Suprapubic skin (tissue), 4 donors: ENCODE measurements around the gene DDR1. TPM values are rescaled to one million over a fixed set of nuclear protein-coding genes. Genes with fewer than 3 reads are reported as not detected.

ENCODE experiments used
- DNase-seq, 2 donors: peaks; one replicate each; pipeline ENCODE4 v3.0.0-alpha.2; 2019; ENCODE audit warnings: low spot score in 2 of 2
- H3K27ac ChIP-seq: fragments of 200-600 bp; sonication (generic); one replicate; pipeline ENCODE4 v1.5.1; 2019
- H3K27me3 ChIP-seq: fragments of 200-600 bp; sonication (generic); one replicate; pipeline ENCODE4 v1.5.1; 2019
- H3K36me3 ChIP-seq: fragments of 200-600 bp; sonication (generic); one replicate; pipeline ENCODE4 v1.5.1; 2019
- H3K4me1 ChIP-seq: fragments of 200-600 bp; sonication (generic); one replicate; pipeline ENCODE4 v1.5.1; 2019
- H3K4me3 ChIP-seq: fragments of 200-600 bp; sonication (generic); one replicate; pipeline ENCODE4 v1.5.1; 2019; ENCODE audit warnings: mild to moderate bottlenecking
- H3K9me3 ChIP-seq: fragments of 200-600 bp; sonication (generic); one replicate; pipeline ENCODE4 v1.5.1; 2019
- CTCF ChIP-seq, 2 donors: fragments of 200-600 bp in 1 of 2; fragments of 450-650 bp in 1 of 2; sonication (generic) in 1 of 2; IDR thresholded peaks; one replicate each; pipeline ENCODE4 v1.5.1; 2016 to 2019; ENCODE audit warnings: antibody characterized with exemption in 2 of 2, mild to moderate bottlenecking in 1 of 2, moderate library complexity in 1 of 2
- EP300 ChIP-seq: sonication (generic); formaldehyde crosslinking; IDR thresholded peaks from one replicate; pipeline ENCODE4 v1.6.1; 2017; ENCODE audit warnings: antibody characterized with exemption
- POLR2A ChIP-seq, 2 donors: fragments of 450-650 bp; IDR thresholded peaks; one replicate each; pipeline ENCODE4 v1.6.1; 2017; ENCODE audit warnings: antibody characterized with exemption in 2 of 2, mild to moderate bottlenecking in 2 of 2, moderate library complexity in 2 of 2
- POLR2AphosphoS5 ChIP-seq, 3 donors: sonication (generic); formaldehyde crosslinking; IDR thresholded peaks; one replicate each; pipeline ENCODE4 v1.6.1; 2017; ENCODE audit warnings: antibody characterized with exemption in 3 of 3
- WGBS: methylation state at CpG from one replicate; pipeline ENCODE4 v1.1.5; 2018; 5-methylcytosine and 5-hydroxymethylcytosine counted together
- total RNA-seq, 4 donors: library from RNA; depleted of rRNA; stranded (reverse); fragments of >200 nt; gene quantifications; one replicate each; pipeline ENCODE4 v1.1.0, GENCODE V29; 2016

DDR1 gene
- total RNA-seq: 100 to 1,000 TPM; 161 to 210 (median 188) TPM

GRCh38 chr6:30883685-30884520, at the start of gene DDR1:
Gene DDR1, plus strand, starts transcription at chr6:30884519. Its CDS starts 4,211 bp downstream, at chr6:30888730.
- no peaks in the 10 kb centered on the region for H3K9me3 ChIP-seq
- H3K27me3 ChIP-seq: no peaks in the 10 kb centered on the region
- peaks cover 5% of the 10 kb centered on the region for H3K36me3 ChIP-seq
- H3K4me3 ChIP-seq: peak within 1 kb of the TSS; percentile 82
- 24% methylated on average over 11 of the region's 62 CpGs for WGBS
- peak within 1 kb of the TSS; percentile 98 for H3K27ac ChIP-seq
- H3K4me1 ChIP-seq: peaks cover 60% of the 10 kb centered on the region
- DNase-seq: peak; percentile 88 to 89
- TF ChIP-seq POLR2A (IDR thresholded peaks at IDR 0.05): peak in 1 of 2 donors; percentile 23
- no peak for TF ChIP-seq EP300

- Histone ChIP-seq H3K27ac (no peak overlapping the region), H3K36me3 (no peaks in the 10 kb centered on the region), H3K4me3 (no peak overlapping the region), H3K27me3 (no peaks in the 10 kb centered on the region), H3K4me1 (peaks cover 3% of the 10 kb centered on the region), H3K9me3 (no peaks in the 10 kb centered on the region)
- DNase-seq: no peak
- TF ChIP-seq EP300 (no peak), POLR2AphosphoS5 (IDR thresholded peaks at IDR 0.05) (no peak), POLR2A (IDR thresholded peaks at IDR 0.05) (no peak), CTCF (IDR thresholded peaks at IDR 0.05) (no peak)
- WGBS: 84% methylated on average over 4 of the region's 4 CpGs
Observed at GRCh38 chr6:30834646-30835045, 49.7 kb upstream of the DDR1 start.

- H3K4me3 ChIP-seq: no peak overlapping the region
- H3K27me3 ChIP-seq: no peaks in the 10 kb centered on the region
- DNase-seq: no peak
- H3K27ac ChIP-seq: no peak overlapping the region
- TF ChIP-seq EP300 (no peak), POLR2AphosphoS5 (IDR thresholded peaks at IDR 0.05) (no peak), POLR2A (IDR thresholded peaks at IDR 0.05) (no peak), CTCF (IDR thresholded peaks at IDR 0.05) (no peak)
- no peaks in the 10 kb centered on the region for H3K36me3 ChIP-seq
- peaks cover 9% of the 10 kb centered on the region for H3K4me1 ChIP-seq
- WGBS: 85% methylated on average over 3 of the region's 3 CpGs
- no peaks in the 10 kb centered on the region for H3K9me3 ChIP-seq
Observed at GRCh38 chr6:30835576-30835975, 48.7 kb upstream of the DDR1 start.

GRCh38 chr6:30836431-30836866, 47.9 kb upstream of the DDR1 start:
- no peak overlapping the region for H3K27ac ChIP-seq
- DNase-seq: no peak

GRCh38 chr6:30836957-30837356, 47.4 kb upstream of the DDR1 start:
- H3K4me1 ChIP-seq: peaks cover 18% of the 10 kb centered on the region
- TF ChIP-seq EP300 (no peak), CTCF (IDR thresholded peaks at IDR 0.05) (no peak), POLR2AphosphoS5 (IDR thresholded peaks at IDR 0.05) (no peak), POLR2A (IDR thresholded peaks at IDR 0.05) (no peak)
- H3K4me3 ChIP-seq: no peak overlapping the region
- DNase-seq: no peak
- H3K27ac ChIP-seq: no peak overlapping the region
- WGBS: 53% methylated on average over 3 of the region's 3 CpGs
- no peaks in the 10 kb centered on the region for H3K36me3 ChIP-seq
- no peaks in the 10 kb centered on the region for H3K27me3 ChIP-seq
- no peaks in the 10 kb centered on the region for H3K9me3 ChIP-seq

More at GRCh38 chr6:30836431-30836866, 47.9 kb upstream of the DDR1 start:
- no peaks in the 10 kb centered on the region for H3K9me3 ChIP-seq
- H3K36me3 ChIP-seq: no peaks in the 10 kb centered on the region
- peaks cover 18% of the 10 kb centered on the region for H3K4me1 ChIP-seq
- no peak overlapping the region for H3K4me3 ChIP-seq
- no peaks in the 10 kb centered on the region for H3K27me3 ChIP-seq
- TF ChIP-seq EP300 (no peak), CTCF (IDR thresholded peaks at IDR 0.05) (no peak), POLR2AphosphoS5 (IDR thresholded peaks at IDR 0.05) (no peak), POLR2A (IDR thresholded peaks at IDR 0.05) (no peak)
- 73% methylated on average over 1 of the region's 1 CpG for WGBS
